Stomach (tissue), 4 donors: ENCODE results near the gene CRACR2A.

ENCODE experiments used
- EP300 ChIP-seq: sonication (generic); formaldehyde crosslinking; IDR thresholded peaks from one replicate; pipeline ENCODE4 v1.6.1; 2017; ENCODE audit warnings: antibody characterized with exemption
- POLR2A ChIP-seq, 4 donors: fragments of 450-650 bp; IDR thresholded peaks; one replicate each; pipeline ENCODE4 v1.6.1; 2016; ENCODE audit warnings: antibody characterized with exemption in 4 of 4, control low read depth in 2 of 4, mild to moderate bottlenecking in 1 of 4, moderate library complexity in 1 of 4
- POLR2AphosphoS5 ChIP-seq, 3 donors: sonication (generic); formaldehyde crosslinking; IDR thresholded peaks; one replicate each; pipeline ENCODE4 v1.6.1; 2016; ENCODE audit warnings: antibody characterized with exemption in 3 of 3
- TF ChIP-seq, protein P1 (sequence below), 7 experiments: fragments of 450-650 bp in 4 of 7; fragments of 200-600 bp in 3 of 7; sonication (generic) in 3 of 7; IDR thresholded peaks; one replicate each; pipeline ENCODE4 v1.5.1; 2016 to 2019; ENCODE audit warnings: antibody characterized with exemption in 7 of 7, control low read depth in 2 of 7, mild to moderate bottlenecking in 1 of 7

- TF ChIP-seq, protein P1, sequence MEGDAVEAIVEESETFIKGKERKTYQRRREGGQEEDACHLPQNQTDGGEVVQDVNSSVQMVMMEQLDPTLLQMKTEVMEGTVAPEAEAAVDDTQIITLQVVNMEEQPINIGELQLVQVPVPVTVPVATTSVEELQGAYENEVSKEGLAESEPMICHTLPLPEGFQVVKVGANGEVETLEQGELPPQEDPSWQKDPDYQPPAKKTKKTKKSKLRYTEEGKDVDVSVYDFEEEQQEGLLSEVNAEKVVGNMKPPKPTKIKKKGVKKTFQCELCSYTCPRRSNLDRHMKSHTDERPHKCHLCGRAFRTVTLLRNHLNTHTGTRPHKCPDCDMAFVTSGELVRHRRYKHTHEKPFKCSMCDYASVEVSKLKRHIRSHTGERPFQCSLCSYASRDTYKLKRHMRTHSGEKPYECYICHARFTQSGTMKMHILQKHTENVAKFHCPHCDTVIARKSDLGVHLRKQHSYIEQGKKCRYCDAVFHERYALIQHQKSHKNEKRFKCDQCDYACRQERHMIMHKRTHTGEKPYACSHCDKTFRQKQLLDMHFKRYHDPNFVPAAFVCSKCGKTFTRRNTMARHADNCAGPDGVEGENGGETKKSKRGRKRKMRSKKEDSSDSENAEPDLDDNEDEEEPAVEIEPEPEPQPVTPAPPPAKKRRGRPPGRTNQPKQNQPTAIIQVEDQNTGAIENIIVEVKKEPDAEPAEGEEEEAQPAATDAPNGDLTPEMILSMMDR (IDR thresholded peaks at IDR 0.05): no peak
- TF ChIP-seq POLR2A (IDR thresholded peaks at IDR 0.05) (no peak), EP300 (no peak), POLR2AphosphoS5 (IDR thresholded peaks at IDR 0.05) (no peak)
Measured at GRCh38 chr12:3684449-3685051, 68.4 kb downstream of the CRACR2A start.
